NCI-H524 (cell line): ENCODE measurements around the gene AGTRAP.

Experiments used
- DNase-seq, 2 experiments: peaks; one replicate each; lab custom pipeline; 2025; lab: John Stamatoyannopoulos, UW

Gene AGTRAP

DNA sequence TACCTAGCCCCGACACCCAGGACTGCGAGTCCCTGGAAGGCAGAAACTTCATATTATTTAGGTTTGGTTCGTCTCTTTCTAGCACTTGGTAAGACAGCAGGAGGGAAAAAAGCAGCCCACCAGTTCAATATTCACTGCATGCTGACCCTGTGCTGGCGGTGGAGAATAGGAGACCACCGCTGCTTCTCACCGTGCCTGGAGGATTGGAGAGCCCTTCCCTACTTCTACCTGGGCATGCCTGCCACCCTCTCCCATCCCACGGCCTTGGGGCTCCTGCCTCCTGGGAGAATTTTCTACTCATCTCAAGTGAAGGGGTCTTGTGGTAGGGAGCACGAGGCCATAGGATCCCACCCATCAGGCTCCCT, 64.4 kb downstream of the AGTRAP start:
- no peak for DNase-seq
